ENCODE data around the gene CSNK1D.

CSNK1D gene

GRCh38 chr17:82249896-82250581 is 23.5 kb downstream of the CSNK1D start:
- DNase-seq (ENCODE audit: low read depth), result no peak

GRCh38 chr17:82248815-82249674 is 24.5 kb downstream of the CSNK1D start:
- no peak for DNase-seq (ENCODE audit: low read depth)

- no peak for DNase-seq (ENCODE audit: low read depth)
Measured at GRCh38 chr17:82247856-82248671, 25.4 kb downstream of the CSNK1D start.

GRCh38 chr17:82247182-82247823 is 26.2 kb downstream of the CSNK1D start:
- no peak for DNase-seq (ENCODE audit: low read depth)

GRCh38 chr17:82246365-82247181 is 26.9 kb downstream of the CSNK1D start:
- DNase-seq (ENCODE audit: low read depth), result peak; percentile 54

GRCh38 chr17:82246040-82246364 is 27.5 kb downstream of the CSNK1D start:
- DNase-seq (ENCODE audit: low read depth), result no peak

GRCh38 chr17:82245134-82246039 is 28.1 kb downstream of the CSNK1D start:
- no peak for DNase-seq (ENCODE audit: low read depth)

GRCh38 chr17:82244413-82245133 is 28.9 kb downstream of the CSNK1D start:
- DNase-seq (ENCODE audit: low read depth), result peak; percentile 49

- no peak for DNase-seq (ENCODE audit: low read depth)
Measured at GRCh38 chr17:82243648-82244412, 29.7 kb downstream of the CSNK1D start.

- peak; percentile 88 for DNase-seq (ENCODE audit: low read depth)
Measured at GRCh38 chr17:82242977-82243647, 30.4 kb downstream of the CSNK1D start.

- DNase-seq (ENCODE audit: low read depth), result no peak
Measured at GRCh38 chr17:82242698-82242976, 30.9 kb downstream of the CSNK1D start.

GRCh38 chr17:82241926-82242697 is 31.4 kb downstream of the CSNK1D start:
- peak; percentile 50 for DNase-seq (ENCODE audit: low read depth)

- DNase-seq (ENCODE audit: low read depth), result peak; percentile 88
Measured at GRCh38 chr17:82241183-82241925, 32.1 kb downstream of the CSNK1D start.

- no peak for DNase-seq (ENCODE audit: low read depth)
Measured at GRCh38 chr17:82240506-82241182, 32.9 kb downstream of the CSNK1D start.

GRCh38 chr17:82239926-82240505 is 33.5 kb downstream of the CSNK1D start:
- DNase-seq (ENCODE audit: low read depth), result no peak

- no peak for DNase-seq (ENCODE audit: low read depth)
Measured at GRCh38 chr17:82239401-82239925, 34.0 kb downstream of the CSNK1D start.

Data from fibroblast of gingiva (primary cell).